GM10248 (cell line): Measurements from ENCODE around the gene TRAPPC12.
A peak's percentile ranks its signal among the peaks of the same experiment; 100 is the strongest.

ENCODE experiments used
- CTCF ChIA-PET: fragments of 300-600 bp; sonication (Branson Sonifier 250); formaldehyde crosslinking; extraction: SDS; loops from one replicate; lab custom pipeline; 2021; ENCODE audit warnings: antibody characterized with exemption; lab: Yijun Ruan, JAX
- POLR2A ChIA-PET: fragments of 350-650 bp; sonication (Branson Sonifier 250); formaldehyde crosslinking; extraction: SDS; loops from one replicate; lab custom pipeline; 2020; ENCODE audit warnings: antibody characterized with exemption; lab: Yijun Ruan, JAX
- DNase-seq: peaks from one replicate; pipeline ENCODE4 v3.0.0; 2012; ENCODE audit errors: extremely low spot score
- TF ChIP-seq, protein P1 (sequence below): IDR thresholded peaks from 2 replicates; pipeline ENCODE4 v1.5.1; 2012; ENCODE audit warnings: mild to moderate bottlenecking, low read depth; ENCODE audit errors: extremely low read depth, missing control alignments, control extremely low read depth

The TRAPPC12 gene

DNA sequence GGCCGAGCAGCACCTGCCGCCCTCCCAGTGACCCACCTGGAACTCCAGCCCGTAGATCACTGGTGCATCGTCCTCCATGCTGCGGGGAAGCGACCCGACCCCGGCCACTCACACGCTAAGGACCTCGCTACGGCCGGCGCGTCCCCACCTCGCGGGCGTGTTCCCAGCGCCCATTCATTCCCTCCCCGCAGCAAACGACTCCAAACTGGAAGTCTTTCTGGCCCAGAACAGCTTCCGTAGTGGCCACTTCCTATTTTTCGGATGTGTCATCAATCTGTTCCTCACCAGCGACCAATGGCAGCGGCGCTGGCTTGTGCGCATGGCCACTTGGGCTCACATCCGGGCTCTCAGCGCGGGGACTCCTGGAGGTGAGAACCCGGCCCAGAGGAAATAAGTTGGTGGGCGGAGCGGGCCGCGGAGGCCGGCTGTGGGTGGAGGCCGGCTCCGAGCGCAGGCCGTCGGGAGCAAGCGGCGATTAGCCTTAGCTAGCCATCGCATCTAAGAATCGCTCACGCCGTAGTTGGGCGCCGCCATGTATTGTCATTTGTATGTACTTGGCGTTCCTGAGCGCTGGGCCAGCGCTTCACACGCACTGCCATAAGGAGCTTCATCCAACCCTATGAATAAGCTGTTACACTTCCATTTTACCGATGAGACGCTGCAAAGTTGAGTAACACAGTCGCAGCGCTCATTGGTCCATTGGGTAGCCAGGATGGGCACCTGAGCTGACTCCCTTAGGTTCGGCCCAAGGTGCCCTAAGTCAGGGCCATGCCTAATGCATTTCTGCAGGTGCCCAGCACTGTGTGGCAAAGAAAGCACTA lies 1.7 kb upstream of the TRAPPC12 start, which contains the start of gene EIPR1:
Gene EIPR1 (minus strand): TSS at position 207 of the 821 bp plus-strand sequence. CDS start 129 bp downstream, at position 78.
- POLR2A ChIA-PET, result no interaction called here
- DNase-seq, result peak; percentile 96
- TF ChIP-seq, protein P1, sequence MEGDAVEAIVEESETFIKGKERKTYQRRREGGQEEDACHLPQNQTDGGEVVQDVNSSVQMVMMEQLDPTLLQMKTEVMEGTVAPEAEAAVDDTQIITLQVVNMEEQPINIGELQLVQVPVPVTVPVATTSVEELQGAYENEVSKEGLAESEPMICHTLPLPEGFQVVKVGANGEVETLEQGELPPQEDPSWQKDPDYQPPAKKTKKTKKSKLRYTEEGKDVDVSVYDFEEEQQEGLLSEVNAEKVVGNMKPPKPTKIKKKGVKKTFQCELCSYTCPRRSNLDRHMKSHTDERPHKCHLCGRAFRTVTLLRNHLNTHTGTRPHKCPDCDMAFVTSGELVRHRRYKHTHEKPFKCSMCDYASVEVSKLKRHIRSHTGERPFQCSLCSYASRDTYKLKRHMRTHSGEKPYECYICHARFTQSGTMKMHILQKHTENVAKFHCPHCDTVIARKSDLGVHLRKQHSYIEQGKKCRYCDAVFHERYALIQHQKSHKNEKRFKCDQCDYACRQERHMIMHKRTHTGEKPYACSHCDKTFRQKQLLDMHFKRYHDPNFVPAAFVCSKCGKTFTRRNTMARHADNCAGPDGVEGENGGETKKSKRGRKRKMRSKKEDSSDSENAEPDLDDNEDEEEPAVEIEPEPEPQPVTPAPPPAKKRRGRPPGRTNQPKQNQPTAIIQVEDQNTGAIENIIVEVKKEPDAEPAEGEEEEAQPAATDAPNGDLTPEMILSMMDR, result no peak
- CTCF ChIA-PET, result interaction anchor here (0.7 to 1.5 kb wide), 3 partner anchors 20 to 47 kb away, joined by 3 to 5 read pairs (median 4); no protein-coding TSS in a partner anchor

DNA sequence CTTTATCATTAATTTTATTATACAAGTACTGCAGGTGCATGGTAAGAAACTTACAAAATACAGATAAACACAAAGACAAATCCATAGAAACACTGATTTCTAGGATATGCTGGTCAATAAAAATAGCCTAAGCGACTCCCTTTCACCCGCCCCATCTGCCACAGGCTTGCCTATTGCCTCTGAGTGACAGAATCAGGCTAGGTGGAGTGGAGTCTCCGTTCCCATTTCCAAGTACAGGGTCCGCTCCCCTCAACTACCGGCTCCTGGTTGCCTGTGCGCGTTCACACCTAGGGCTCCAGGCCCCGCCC lies 201 bp upstream of the TRAPPC12 start:
- DNase-seq, result no peak
- POLR2A ChIA-PET, result interaction anchor here (0.6 kb wide), 1 partner anchor 16 kb away, joined by 3 read pairs; no protein-coding TSS in a partner anchor
- CTCF ChIA-PET, result interaction anchor here (1.0 to 4.7 kb wide), 7 partner anchors 14 to 84 kb away, joined by 3 to 22 read pairs (median 3); no protein-coding TSS in a partner anchor

DNA sequence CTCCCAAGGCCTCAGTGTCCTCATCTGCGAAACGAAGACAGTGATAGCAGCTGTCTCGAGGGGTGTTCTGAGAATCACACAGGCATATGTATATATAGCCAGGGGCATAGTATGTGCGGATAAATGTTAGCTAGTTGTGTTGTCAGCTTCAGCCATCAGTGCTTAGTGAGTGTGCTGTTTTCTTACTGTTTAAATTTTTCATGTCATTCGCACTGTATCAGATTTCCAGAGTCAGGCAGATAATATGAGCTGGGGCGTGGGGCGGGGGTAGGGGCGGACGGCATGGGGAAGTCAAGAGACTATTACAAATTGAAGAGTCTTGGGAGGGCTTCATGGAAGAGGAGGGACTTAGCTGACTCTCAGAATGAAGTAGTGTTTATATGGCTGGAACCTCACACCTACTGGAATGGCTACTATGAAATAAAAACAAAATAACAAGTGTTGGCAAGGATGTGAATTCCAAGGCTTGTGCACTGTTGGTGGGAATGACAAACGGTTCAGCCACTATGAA lies 7.0 kb downstream of the TRAPPC12 start:
- TF ChIP-seq, protein P1, result no peak
- CTCF ChIA-PET, result interaction anchor here (1.9 to 3.3 kb wide), 4 partner anchors 10 to 38 kb away, joined by 5 to 30 read pairs (median 10); no protein-coding TSS in a partner anchor
- POLR2A ChIA-PET, result no interaction called here
- no peak for DNase-seq

More for the DNA sequence above, 201 bp upstream of the TRAPPC12 start:
- TF ChIP-seq, protein P1, result no peak

DNA sequence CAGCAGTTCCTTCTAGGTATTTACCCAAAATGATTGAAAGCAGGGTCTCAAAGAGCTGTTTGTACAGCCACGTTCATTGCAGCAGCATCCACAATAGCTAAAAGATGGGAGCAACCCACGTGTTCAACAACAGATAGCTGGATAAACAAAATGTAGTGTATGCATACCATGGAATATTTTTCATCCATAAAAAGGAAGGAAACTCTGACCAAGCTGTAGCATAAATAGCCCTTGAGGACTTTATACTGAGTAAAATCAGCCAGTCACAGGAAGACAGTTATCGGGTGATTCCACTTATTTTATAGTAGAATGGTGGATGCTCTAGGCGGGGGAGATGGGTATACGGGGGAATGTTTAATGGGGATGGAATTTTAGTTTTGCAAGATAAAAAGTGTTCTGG lies 7.5 kb downstream of the TRAPPC12 start:
- TF ChIP-seq, protein P1, result no peak
- no peak for DNase-seq
- ChIA-PET CTCF (interaction anchor here (1.9 to 3.3 kb wide), 3 partner anchors 10 to 37 kb away, joined by 6 to 30 read pairs (median 13); no protein-coding TSS in a partner anchor), POLR2A (no interaction called here)

DNA sequence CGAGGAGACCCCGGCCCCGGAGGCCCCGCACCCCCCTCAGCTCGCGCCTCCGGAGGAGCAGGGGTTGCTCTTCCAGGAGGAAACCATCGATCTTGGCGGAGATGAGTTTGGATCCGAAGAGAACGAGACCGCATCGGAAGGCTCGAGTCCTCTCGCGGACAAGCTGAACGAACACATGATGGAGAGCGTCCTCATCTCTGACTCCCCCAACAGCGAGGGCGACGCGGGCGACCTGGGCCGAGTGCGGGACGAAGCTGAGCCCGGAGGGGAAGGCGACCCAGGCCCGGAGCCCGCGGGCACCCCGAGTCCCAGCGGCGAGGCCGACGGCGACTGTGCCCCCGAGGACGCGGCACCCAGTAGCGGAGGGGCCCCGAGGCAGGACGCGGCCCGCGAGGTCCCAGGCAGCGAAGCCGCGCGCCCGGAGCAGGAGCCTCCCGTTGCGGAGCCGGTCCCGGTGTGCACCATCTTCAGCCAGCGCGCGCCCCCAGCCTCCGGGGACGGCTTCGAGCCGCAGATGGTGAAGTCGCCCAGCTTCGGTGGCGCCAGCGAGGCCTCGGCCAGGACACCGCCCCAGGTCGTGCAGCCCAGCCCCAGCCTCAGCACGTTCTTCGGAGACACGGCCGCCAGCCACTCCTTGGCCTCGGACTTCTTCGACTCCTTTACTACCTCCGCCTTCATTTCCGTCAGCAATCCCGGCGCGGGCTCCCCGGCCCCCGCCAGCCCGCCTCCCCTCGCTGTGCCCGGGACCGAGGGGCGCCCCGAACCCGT lies 8.3 kb downstream of the TRAPPC12 start:
- ChIA-PET POLR2A (no interaction called here), CTCF (interaction anchor here (1.9 to 3.3 kb wide), 2 partner anchors 9 to 15 kb away, joined by 6 to 30 read pairs; no protein-coding TSS in a partner anchor)
- TF ChIP-seq, protein P1, result no peak
- DNase-seq, result no peak

DNA sequence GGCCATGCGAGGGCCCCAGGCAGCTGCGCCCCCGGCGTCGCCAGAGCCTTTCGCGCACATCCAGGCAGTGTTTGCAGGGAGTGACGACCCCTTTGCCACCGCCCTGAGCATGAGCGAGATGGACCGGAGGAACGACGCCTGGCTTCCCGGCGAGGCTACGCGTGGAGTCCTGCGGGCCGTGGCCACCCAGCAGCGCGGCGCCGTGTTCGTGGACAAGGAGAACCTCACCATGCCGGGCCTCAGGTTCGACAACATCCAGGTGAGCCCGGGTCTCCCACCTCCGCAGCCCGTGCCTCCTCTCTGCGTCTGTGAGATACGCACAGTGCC lies 8.9 kb downstream of the TRAPPC12 start:
- DNase-seq, result no peak
- ChIA-PET POLR2A (no interaction called here), CTCF (interaction anchor here (1.1 kb wide), 1 partner anchor 9 kb away, joined by 3 read pairs; no protein-coding TSS in a partner anchor)
- TF ChIP-seq, protein P1, result no peak
